OCI-LY3 (cell line): ENCODE measurements around the gene NOL11.

Source experiments
- CTCF ChIP-seq: fragments of 200-600, 300-600 bp; sonication (generic); IDR thresholded peaks from 2 replicates; pipeline ENCODE4 v1.5.1; 2014; ENCODE audit warnings: antibody characterized with exemption, low read length, low read depth
- EZH2phosphoT487 ChIP-seq: fragments of 200-600 bp; shearing (Covaris generic); IDR thresholded peaks from 2 replicates; pipeline ENCODE4 v1.6.1; 2018; ENCODE audit warnings: antibody characterized with exemption, mixed run types, low read depth

- TF ChIP-seq CTCF (no peak), EZH2phosphoT487 (no peak)
Observed at GRCh38 chr17:67759355-67760171, 41.8 kb downstream of the NOL11 start.
